Neutrophil (primary cell): Measurements from ENCODE around the gene GABBR2.

ENCODE experiments used
- H3K27ac ChIP-seq: fragments of 200-600 bp; sonication (generic); 2 replicates; pipeline ENCODE4 v1.5.1; 2016; ENCODE audit warnings: mild to moderate bottlenecking, moderate library complexity
- H3K27me3 ChIP-seq: fragments of 200-600 bp; sonication (generic); 2 replicates; pipeline ENCODE4 v1.6.0; 2016; ENCODE audit warnings: mild to moderate bottlenecking
- H3K36me3 ChIP-seq: fragments of 200-600 bp; sonication (generic); 2 replicates; pipeline ENCODE4 v1.5.1; 2017
- H3K4me1 ChIP-seq, 2 experiments: fragments of 200-600 bp in 1 of 2; sonication (generic) in 1 of 2; 1 replicate in 1 of 2; 2 replicates in 1 of 2; pipeline versions ENCODE4 v1.5.1 to v1.6.1; 2013 to 2016; ENCODE audit warnings: low read depth in 1 of 2, low read length in 1 of 2, mild to moderate bottlenecking in 1 of 2, moderate library complexity in 1 of 2; ENCODE audit not compliant: control insufficient read depth in 1 of 2, insufficient read depth in 1 of 2
- H3K4me3 ChIP-seq, 2 experiments: fragments of 200-600 bp in 1 of 2; sonication (generic) in 1 of 2; 1 replicate in 1 of 2; 2 replicates in 1 of 2; pipeline ENCODE4 v1.5.1; 2013 to 2016; ENCODE audit warnings: low read depth in 1 of 2, low read length in 1 of 2, mild to moderate bottlenecking in 1 of 2, moderate library complexity in 1 of 2
- H3K9me3 ChIP-seq: fragments of 200-600 bp; sonication (generic); 2 replicates; pipeline ENCODE4 v1.5.1; 2016
- CTCF ChIP-seq: fragments of 200-600 bp; sonication (generic); IDR thresholded peaks from 2 replicates; pipeline ENCODE4 v1.5.1; 2016; ENCODE audit warnings: antibody characterized with exemption

The GABBR2 gene

GRCh38 chr9:98745470-98745869 lies 36.7 kb upstream of the GABBR2 start:
- Histone ChIP-seq H3K4me1 (peaks cover 0 to under 1% of the 10 kb centered on the region in 2 experiments), H3K36me3 (no peaks in the 10 kb centered on the region), H3K27ac (no peak overlapping the region), H3K9me3 (no peaks in the 10 kb centered on the region), H3K27me3 (no peaks in the 10 kb centered on the region), H3K4me3 (no peak overlapping the region)
- TF ChIP-seq CTCF = no peak

- Histone ChIP-seq H3K4me3 (no peak overlapping the region), H3K27ac (no peak overlapping the region), H3K9me3 (no peaks in the 10 kb centered on the region), H3K27me3 (no peaks in the 10 kb centered on the region), H3K36me3 (no peaks in the 10 kb centered on the region), H3K4me1 (no peaks in the 10 kb centered on the region)
- TF ChIP-seq CTCF = no peak
These were observed 35.3 kb upstream of the GABBR2 start for GRCh38 chr9:98743818-98744611.

DNA sequence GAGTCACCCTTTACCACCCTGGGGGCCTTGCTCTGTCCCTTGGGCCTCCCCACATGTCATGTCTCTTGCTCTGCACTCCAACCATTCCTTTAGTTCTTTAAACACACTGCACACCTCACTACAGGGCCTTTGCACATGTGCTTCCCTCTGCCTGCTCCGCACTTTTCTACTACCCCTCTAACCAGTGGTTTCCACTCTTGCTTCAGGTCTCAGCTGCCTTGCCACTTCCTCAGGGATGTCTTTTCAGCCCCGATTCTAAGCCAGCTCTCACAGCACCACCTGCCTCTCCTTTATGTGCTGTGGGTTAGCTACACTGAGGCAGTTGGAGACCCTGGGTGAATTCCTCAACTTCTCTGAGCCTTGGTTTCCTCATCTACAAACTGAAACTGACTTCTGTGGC lies 34.6 kb upstream of the GABBR2 start:
- Histone ChIP-seq H3K4me1 (no peaks in the 10 kb centered on the region), H3K27me3 (no peaks in the 10 kb centered on the region), H3K9me3 (no peaks in the 10 kb centered on the region), H3K36me3 (no peaks in the 10 kb centered on the region), H3K27ac (no peak overlapping the region), H3K4me3 (no peak overlapping the region)
- no peak for TF ChIP-seq CTCF

DNA sequence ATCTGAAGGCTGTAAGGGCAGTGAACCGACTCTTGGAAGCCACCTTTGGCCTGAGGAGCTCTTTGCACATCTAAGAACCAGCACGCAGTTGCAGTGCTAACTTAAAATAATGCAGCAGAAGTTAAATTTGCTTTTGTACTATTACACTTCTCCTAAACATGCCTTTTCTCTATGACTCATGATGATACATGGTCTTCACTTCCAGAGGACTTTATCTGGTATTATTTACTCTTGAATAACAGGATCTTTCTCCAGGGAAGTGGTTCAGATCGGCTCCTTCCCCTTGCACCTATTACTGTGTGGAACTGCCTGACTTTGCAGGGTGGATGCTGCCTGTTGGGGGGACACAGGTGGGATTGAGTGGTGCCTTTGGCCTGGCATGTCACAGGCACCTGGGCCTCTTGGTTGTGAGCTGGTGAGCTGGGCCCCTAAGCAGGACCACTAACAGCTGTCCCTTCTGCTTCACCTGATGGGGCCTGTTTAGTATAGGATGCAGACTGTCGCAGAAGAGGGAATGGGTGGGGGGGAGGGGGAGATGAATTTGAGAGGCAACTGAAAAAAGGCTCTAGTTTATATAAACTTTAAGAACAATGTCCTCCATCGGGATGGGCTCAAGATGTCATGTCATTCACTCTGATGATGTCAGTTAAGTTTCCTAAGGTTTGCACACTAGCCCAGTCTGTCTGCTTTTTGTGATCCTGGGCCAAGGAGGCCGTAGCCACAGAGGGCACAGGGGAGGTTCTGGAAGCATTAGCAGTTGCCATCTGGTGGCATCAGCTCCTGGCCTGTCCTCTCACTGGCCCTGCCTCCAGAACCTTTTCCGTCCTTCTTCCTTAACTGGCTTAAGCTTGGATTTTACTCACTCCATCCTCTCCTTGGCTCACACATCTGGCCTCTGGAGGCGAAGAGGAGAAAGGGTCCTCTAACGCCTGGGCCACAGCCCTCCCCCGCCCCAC lies 33.9 kb upstream of the GABBR2 start:
- TF ChIP-seq CTCF = no peak
- H3K36me3 ChIP-seq = no peaks in the 10 kb centered on the region
- H3K4me1 ChIP-seq = no peaks in the 10 kb centered on the region
- no peaks in the 10 kb centered on the region for H3K9me3 ChIP-seq
- H3K27ac ChIP-seq = no peak overlapping the region
- H3K4me3 ChIP-seq = no peak overlapping the region
- H3K27me3 ChIP-seq = no peaks in the 10 kb centered on the region

GRCh38 chr9:98740226-98740881 lies 31.6 kb upstream of the GABBR2 start:
- Histone ChIP-seq H3K27ac (no peak overlapping the region), H3K27me3 (no peaks in the 10 kb centered on the region), H3K4me3 (no peak overlapping the region), H3K36me3 (no peaks in the 10 kb centered on the region), H3K4me1 (no peaks in the 10 kb centered on the region), H3K9me3 (no peaks in the 10 kb centered on the region)
- no peak for TF ChIP-seq CTCF
